Medulla oblongata (tissue), 1 donor: ENCODE measurements around the gene NUMB.
A peak's percentile ranks its signal among the peaks of the same experiment; 100 is the strongest.

Source experiments
- DNase-seq: peaks from one replicate; pipeline ENCODE4 v3.0.0-alpha.2; 2015; ENCODE audit errors: extremely low spot score

Gene NUMB

DNA sequence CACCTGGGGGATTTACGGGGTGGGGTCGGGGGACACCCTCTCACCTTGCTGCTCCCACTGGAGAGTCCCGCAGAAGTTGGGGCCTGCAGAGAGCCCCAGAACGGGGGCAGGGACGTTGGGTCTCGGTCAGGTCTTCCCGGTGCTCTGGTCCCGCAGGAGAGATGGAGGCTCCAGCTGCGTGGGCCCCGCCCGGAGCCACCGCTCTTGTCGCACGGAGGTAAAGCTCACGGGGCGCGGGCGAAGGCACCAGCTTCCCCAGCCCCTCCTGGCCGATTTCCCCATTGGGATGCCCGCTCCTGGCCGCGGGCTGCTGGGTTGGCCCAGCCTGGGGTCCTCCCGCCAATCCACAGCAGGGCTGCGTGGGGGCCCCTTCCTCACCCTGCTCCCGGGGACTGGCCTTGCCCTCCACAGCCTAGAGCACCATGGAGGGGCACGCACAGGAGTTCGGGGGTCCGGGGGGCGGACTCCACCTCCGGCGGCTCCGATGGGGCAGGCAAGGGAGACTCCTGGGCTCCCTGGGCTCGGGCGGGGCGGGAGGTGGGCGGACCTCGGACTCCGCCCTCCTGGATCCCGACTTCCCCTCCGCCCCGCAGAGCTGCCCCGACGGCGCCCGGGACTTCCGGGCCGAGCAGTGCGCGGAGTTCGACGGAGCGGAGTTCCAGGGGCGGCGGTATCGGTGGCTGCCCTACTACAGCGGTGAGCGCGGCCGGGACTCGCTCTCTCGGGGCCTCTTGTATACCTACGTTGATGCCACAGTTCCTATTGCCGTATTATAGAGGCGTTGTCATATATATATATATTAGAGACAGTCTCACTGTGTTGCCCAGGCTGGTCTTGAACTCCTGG lies 212.6 kb downstream of the NUMB start:
- no peak for DNase-seq

DNA sequence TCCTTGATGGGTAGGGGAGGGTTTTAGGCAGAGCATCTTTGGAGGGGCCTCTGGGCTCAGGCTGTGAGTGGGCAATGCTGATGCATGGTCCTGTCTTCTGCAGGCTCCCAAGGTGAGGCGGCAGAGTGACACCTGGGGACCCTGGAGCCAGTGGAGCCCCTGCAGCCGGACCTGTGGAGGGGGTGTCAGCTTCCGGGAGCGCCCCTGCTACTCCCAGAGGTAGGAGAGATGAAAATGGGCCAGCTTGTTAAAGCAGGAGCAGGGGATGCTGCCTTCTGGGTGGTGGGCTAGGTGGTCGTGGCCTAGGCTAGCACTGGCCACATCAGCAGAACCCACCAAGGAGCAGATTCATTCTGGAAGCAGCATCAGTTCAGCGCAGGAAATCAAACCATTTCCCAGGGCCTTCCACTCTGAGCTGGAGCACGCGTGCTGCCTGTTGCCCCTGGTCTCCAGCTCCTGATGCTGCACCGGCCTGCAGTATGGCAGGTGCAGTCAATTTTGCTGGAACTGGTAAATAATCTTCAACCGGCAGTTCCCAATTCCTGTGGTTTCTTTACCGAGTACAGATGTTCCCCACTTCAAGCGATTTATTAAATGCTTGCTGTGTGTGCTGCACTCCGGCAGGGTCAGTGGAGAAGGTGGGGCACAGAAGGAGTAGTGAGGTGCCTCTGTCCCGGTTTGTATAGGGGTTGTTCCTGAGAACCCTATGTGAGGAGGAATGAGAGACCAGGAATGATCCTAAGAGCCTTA lies 213.6 kb downstream of the NUMB start:
- DNase-seq = no peak

DNA sequence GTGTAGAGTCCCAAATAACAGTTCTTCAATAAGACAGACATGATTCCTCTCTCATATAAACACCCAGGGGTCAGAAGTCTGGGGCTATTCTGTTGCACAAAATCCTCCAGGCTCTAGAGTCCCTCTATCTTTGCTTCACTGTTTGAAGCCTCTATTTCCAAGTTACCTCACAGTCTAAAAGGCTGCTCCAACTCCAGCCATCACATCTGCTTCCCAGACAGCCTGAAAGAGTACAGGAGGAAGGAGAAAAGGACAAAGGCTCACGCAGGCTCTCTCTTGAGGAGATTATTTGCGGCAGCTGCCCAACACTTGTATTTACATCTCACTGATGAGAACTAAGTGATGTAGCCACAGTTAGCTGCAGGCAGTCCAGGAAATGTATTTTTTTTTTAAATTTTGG lies 214.6 kb downstream of the NUMB start:
- DNase-seq = no peak

DNA sequence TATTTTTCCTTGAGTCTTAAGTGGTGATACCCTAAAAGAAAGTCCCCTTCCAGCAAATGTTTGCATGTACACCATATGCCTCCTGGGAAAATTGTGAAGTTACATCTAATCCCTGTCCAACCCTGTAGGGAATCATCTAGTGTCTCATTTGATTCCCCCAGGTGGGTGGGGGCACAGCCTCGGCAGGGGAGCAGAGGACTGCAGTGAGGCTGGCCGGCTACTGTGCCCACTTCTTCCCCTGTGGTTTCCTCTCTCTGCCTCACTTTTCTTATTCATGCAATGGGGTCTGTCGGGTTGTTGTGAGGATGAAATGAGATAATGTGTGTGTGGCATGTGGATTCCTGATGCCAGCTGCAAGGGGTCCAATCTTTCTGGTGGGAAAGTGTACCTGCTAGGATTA lies 215.0 kb downstream of the NUMB start:
- DNase-seq = no peak

DNA sequence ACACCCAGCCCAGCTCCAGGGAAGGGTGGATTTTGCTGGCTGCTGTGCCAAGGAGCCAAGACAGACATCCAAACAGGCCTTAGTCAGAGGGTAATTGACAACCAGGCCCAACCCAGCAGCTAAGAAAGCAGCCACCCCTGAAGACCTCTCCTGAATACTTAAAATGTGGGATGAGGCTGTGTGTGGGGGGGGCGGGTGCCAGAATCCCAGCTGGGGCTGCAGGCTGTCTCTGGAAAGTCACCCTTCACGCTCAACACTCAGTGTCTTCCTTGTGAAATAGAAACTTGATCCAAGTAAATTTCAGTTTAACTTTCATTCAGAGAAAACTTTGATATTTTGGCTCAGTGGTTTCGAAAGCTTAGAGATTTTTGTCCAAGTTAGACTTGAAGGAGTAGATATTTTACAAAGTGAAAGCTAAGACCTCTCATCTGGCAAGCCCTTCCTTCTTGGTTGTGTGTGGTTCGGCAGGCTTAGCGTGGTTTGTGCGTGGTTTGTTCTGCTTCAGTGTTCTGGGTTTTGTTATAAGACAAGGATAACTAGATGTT lies 215.9 kb downstream of the NUMB start:
- DNase-seq = peak; percentile 36

DNA sequence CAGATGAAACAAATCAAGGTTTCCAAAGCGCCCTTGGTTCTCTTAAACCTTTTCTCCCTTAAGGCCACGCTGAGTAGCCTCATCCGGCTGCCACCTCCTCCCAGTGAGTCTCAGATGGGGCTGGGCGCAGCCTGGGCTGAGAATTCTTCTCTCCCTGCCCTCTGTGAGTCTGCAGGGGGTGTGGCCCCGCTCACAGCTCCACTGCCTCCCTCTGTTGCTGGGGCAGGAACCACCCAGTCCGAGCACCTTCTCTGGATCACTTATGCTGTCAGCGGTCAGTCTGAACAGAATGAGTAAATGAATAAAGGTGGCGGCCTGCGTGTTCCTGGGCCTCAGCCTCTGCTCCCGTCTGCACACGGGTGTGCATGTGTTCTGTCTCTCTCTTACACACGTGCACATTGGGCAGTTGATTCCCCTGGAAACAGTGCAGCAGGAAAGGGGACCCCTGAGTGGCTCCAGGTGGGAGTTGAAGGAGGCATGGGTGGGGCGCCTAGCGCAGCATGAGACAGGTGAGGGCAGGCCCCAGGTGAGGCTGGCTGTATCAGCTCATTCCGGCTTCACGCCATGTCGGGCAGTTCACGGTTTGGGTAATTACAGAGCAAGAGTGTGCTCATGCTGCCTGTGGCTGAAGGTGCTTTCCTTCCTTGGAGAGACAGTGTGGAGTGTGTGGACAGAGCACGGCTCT lies 216.7 kb downstream of the NUMB start:
- DNase-seq = no peak

DNA sequence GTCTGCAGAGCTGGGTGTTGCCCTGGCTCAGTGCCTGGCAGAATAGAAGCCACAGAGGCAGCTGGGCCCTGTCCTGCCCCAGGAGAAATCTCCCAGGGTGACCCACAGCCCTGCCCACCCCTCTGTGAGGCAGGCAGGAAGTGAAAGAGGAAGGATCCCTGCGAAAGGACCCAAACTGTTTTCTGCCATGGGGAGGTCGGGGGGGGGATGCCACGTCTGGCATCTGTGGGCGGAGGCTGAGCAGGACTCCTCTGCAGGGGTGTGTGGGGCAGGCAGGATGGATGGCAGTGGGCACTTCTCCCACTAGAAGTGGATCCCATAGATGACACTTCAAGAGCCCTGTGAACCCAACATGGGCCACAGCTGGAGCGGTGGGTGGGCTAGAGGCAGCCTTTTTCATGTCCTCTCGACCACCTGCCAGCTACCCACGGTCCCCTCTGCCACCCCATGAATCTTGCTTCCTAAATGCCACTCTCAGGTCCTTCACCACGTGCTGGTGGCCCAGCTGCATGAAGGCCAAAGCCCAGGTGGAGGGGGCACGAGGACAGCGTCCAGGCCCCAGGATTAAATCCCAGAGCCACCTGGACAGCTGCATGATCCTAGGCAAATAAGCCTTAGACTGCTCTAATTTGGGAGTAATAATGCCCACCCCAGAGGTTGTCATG lies 217.4 kb downstream of the NUMB start:
- peak; percentile 54 for DNase-seq

DNA sequence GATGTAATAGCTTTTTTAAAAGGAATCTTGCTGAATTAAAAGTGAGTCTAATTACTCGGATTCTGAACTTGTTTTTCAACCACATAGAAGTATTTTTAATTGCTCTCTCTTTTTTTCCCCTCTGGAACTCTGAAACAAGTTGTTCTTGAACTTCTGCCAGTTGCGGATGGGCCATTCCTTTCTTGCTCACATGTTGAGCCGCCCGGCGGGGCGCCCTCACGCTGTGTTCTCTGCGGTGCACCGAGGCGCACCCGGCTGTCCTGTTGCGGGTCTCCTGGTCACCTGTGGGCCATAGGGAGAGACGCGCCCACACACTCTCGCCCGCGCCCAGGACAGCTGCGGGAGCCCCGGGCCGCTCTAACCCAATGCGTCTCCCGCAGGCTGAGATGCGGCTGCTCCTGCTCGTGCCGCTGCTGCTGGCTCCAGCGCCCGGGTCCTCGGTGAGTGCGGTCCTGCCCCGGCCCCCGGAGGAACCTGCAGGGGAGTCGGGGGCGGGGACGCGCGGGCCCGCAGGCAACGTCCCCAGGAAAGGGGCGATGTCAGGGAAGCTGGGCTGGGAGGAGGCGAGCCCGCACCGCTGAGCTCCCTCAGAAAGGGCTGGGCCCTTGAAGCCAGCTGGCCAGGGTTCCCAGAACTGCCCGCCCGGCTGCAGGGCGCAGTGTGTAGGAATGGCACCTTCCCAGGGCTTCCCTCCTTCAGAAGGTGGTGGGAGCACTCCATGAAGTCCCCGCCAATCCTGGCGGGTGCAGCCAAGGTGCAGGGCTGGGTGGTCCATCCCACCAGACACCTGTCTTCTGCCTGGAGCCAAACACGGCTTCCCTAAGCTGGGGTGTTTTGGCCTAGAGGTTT lies 218.7 kb downstream of the NUMB start:
- peak; percentile 58 for DNase-seq

DNA sequence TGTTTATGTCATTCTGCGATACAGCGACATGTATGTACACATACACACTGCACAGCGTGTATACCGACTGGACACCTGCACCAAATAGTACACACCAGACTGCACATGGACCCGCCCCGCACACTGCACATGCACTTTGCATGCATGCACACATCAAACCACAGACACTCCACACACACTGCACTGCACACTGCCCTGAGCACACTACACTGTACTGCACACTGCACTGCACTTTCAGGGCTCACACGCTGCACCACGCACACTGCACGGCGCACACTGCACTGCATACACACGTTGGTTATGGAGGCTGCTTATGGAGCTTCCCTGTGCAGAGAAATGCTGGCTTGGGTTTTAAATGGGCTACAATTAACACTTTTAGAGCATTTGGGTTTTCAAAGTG lies 219.4 kb downstream of the NUMB start:
- no peak for DNase-seq

DNA sequence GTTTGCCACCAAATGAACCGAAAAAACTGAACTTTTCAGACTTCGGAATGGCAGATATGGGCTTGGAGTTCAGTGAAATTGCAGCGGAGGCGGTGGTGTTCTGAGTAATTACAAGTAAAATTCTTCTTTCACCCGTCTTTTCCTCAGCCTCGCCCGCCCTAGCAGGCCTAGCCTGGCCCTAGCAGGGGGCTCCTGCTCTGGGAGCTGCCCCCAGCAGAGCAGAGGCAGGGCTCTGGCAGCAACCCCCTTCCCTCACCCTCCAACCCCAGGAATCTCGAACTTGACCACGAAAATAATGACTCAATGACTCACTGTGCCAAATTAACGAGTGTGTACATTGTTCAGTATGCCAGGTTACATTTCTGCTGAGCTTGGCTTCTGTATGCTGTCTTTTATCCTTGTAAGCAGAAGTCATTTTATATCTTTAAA lies 219.9 kb downstream of the NUMB start:
- no peak for DNase-seq

DNA sequence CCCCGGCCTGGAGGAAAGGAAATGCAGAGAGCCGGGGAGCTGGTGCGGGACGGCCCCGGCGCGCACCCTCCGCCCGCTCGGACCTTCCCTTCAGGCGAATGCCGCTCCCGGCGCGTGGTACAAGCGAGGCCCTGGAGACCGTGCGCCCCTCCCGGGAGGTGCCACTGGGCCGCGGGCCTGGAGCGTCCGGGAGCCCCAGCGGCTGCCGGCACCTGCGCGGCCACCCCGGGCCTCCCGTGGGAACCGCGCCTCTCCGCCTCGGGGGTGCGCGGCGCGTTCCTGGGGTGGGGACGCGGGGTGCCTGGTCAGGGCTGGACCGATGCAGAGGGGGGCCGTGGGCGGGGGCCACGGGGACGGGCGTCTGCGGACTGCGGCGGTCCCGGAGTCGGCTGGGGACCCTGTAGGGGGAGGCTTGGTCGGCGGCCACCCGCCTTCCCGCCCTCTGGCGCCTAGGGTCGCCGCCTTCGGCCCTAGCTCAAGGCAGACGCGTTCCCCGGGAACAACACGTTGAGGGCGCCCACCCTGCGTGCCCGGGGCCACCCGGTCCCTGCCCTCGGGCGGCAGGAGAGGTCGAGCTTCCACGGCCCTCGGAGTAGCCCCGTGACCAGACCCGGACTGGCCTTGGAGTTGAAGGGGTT lies 220.4 kb downstream of the NUMB start:
- DNase-seq = no peak

DNA sequence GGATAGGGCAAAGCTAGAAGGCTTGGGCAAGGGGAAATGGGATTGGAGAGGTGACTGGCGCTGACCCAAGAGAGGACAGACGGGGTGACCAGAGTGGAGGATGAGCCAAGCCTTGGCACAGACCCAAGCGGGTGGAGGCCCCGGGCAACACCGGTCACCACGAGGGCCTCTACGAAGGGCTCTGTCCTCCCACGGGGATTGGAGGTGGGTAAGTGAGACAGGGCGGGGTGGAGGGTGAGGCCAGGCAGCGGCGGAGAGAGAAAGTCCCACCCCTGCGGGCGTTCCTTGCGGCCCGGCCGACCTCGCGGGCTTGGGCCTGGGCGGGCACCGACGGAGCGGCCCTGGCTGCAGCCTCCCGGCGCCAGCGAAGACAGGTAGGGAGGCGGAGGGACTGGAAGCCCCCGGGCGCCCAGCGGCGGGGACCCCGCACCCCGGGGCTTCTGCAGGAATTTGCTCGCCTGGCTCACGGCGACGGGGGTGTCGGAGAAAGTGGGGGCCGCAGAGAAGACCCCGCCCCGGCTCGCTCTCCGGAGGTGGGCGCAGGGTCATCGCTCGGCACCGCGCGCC lies 221.0 kb downstream of the NUMB start, which contains the start of gene PAPLN:
Gene PAPLN (plus strand): TSS at position 288 of the 567 bp plus-strand sequence. CDS start 2,273 bp downstream, outside the sequence.
- DNase-seq = no peak

DNA sequence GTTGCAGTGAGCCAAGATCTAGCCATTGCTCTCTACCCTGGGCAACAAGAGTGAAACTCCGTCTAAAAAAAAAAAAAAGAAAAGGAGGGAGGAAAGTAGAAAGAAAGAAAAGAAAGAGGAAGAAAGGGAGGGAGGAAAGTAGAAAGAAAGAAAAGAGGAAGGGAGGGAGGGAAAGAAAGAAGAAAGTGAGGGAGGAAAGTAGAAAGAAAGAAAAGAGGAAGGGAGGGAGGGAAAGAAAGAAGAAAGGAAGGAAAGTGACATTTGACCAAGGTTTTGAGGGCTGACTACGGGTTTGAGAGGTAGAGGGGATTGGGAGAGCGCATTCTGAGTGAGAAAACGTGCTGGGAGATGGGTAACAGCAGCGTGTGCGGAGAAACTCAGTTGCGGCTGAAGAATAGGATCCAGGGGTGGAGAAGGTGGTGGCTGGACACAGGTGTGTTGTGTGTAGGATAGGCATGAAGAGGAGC lies 221.6 kb downstream of the NUMB start:
- DNase-seq = no peak

DNA sequence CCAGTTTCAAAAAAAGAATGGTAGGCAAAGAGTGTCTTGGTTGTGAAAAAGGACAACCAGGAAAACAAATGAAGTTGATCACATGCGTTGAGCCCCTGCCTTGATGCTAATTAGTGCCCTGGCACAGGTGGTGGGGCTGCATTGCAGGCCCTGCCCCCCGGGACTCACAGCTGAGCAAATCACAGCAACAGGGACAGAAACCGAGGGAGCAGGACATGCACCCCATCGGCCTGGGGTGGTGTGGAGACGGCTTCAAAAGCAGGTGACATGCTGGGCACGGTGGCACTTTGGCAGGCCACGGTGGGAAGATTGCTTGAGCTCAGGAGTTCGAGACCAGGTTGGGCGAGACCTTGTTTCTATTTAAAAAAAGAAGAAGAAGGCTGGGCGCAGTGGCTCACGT lies 222.2 kb downstream of the NUMB start:
- no peak for DNase-seq

DNA sequence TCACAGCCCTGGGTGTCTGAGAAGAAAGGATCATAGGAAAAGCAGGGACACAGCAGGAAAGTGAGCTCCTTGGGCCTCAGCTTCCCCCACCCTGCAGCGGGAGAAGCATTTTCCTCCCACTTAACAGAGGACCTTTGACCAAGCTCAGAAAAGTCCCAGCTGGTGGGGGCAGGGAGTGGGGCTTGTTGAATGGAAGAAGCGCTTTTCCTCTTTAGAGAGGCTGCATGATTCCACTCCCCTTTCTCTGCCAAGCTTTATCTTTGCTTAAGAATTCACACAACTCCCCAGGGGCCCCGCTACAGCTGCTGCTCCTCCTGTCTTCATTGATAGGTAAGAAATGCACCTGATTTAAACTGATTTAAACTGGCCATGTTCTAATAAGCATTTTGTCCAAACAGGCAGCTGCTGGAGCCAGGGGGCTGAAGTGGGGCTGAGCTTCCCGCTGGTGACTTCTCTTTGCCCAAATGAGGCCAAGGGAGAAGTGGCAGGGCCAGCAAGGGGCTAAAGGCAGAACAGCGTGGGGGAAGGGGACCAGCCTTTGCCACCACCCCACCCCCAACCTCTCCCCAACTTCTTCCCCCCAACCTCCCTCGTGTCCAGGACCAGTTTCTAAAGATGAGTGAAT lies 222.7 kb downstream of the NUMB start:
- no peak for DNase-seq

DNA sequence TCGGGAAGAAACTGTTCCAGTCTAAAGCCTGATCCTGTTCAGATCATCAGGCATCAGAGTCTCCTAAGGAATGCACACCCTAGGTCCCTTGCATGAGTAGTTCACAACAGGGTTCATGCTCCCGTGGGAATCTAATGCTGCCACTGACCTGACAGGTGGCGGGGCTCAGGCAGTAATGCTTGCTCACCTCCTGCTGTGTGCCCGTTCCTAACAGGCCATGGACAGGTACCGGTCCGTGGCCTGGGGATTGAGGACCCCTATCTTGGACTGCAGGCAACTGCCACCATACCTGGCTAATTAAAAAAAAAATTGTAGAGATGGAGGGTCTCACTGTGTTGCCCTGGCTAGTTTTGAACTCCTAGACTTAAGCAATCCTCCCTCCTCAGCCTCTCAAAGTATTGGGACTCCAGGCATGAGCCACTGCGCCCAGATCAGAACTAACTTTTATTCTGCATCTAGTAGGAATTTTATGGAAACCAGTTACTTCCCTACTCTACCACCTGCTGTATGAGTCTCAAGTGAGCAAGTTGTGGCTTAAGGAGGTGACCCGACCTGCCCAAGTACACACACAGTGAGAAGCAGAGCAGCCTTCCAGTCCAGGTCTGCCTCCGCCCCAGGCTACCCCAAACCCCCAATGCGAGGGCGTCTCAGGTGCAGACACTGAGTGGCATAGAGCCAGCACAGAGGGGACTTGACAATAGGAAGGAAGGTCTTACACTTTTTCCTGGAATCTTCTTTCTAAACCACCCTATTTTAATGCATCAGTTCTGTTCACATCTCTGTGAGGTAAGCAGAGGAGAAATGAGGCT lies 223.6 kb downstream of the NUMB start:
- DNase-seq = no peak

DNA sequence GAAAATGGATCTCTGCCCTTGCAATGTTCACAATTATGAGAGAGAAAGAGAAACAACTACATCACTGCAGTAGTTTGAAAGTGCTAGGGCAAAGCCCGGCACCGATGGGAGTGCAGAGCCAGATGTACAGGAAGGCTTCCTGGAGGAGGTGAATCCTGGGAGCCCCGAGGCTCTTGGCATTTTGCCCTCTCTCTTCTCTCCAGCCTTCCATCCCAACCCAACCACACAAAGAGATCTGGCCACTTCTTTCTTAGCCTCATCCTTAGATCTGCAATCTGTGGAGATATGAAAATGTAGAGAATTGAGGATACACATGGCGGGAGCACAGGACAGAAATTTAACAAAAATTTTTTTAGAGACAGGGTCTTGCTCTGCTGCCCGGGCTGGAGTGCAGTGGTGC lies 224.3 kb downstream of the NUMB start:
- no peak for DNase-seq

DNA sequence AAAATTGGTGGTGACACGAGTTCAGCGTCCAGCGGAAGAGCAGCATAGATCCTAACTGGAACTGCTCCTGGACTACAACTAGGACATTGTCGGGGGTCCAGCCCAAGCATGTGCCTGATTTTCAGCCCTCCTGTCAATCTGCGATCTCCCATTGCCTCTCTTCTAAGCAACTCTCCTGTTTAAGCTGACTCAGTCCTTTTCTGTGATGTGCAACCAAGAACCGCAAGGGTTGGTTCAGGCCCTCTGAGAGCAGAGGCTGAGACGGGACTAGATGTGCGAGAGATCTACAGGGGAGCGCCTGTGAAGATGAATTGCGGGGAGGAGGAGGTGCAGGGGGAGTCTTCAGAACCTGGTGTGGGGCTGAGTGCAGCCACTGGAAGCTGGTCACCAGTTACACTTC lies 224.8 kb downstream of the NUMB start:
- no peak for DNase-seq
